K562 (cell line): ENCODE results near the gene NFXL1. TPM values are rescaled to one million over a fixed set of nuclear protein-coding genes. Genes with fewer than 3 reads are reported as not detected.
A peak's percentile ranks its signal among the peaks of the same experiment; 100 is the strongest.

Experiments
- REST ChIP-seq, 2 experiments: fragments of 450-650 bp; formaldehyde crosslinking in 1 of 2; IDR thresholded peaks; 2 replicates each; pipeline versions ENCODE4 v1.4.0 to v1.6.1; 2014 to 2020; ENCODE audit warnings: mild to moderate bottlenecking in 2 of 2, borderline replicate concordance in 1 of 2, low read depth in 1 of 2
- SMC3 ChIP-seq: conservative IDR thresholded peaks from 2 replicates; pipeline ENCODE4 v1.6.1; 2011; ENCODE audit warnings: low read depth, low read length, improper control_type of control experiment; ENCODE audit not compliant: insufficient read depth
- ZNF764 ChIP-seq: fragments of 250-450 bp; sonication (Bioruptor Pico); IDR thresholded peaks from 2 replicates; pipeline ENCODE4 v1.4.0; 2020; ENCODE audit warnings: low read depth, mild to moderate bottlenecking, moderate library complexity
- polyA plus RNA-seq, 8 experiments: library from polyadenylated mRNA; depleted of rRNA in 4 of 8; stranded (reverse) in 5 of 8; unstranded in 3 of 8; fragments of >200 nt; fragmentation: Nextera tagmentation in 2 of 8; fragmentation: Illumina TruSeq in 1 of 8; extraction: Ambion mirVana in 2 of 8; extraction: Trizol in 1 of 8; gene quantifications; 2 replicates each; pipeline versions ENCODE4 v1.2.1 to v1.2.3, GENCODE V29; 2011 to 2014; ENCODE audit warnings: inconsistent platforms in 1 of 8, missing spikeins in 1 of 8
- total RNA-seq, 7 experiments: library from RNA; depleted of rRNA in 6 of 7; stranded (reverse); fragments of >200 nt in 6 of 7; fragmentation: Illumina TruSeq in 2 of 7; extraction: Trizol in 2 of 7; gene quantifications; 2 replicates each; pipeline versions ENCODE4 v1.2.1 to v1.2.3, GENCODE V29; 2011 to 2021; ENCODE audit warnings: low replicate concordance in 1 of 7

NFXL1 gene
- total and polyA plus RNA-seq, 9 of the 15 experiments (the other 6 are each of a cell fraction or from before 2014, with no cell fraction given), result 7.5 to 27.0 (median 10.6) TPM

GRCh38 chr4:47933840-47934239, 19.5 kb upstream of the NFXL1 start (continued):
- TF ChIP-seq REST (IDR thresholded peaks at IDR 0.05; ENCODE audit: borderline replicate concordance) (peak; percentile 46; the same call in 1 of the 2 replicates), REST (CRISPR knock-in tag; IDR thresholded peaks at IDR 0.05; ENCODE audit: low read depth) (no peak), ZNF764 (CRISPR knock-in tag) (no peak), SMC3 (peak; percentile 45)
